Activated naive CD8-positive, alpha-beta T cell treated with anti-CD3 and anti-CD28 coated beads, Interleukin-2, amount 10 ng/mL, durations not matched to agents 7 days and 5 days (primary cell): ENCODE data around the gene ADGRD1. TPM values are rescaled to one million over a fixed set of nuclear protein-coding genes. Genes with fewer than 3 reads are reported as not detected.

Experiments
- ATAC-seq: fragments of 150-1000 bp; cut with Tn5 transposase; one replicate; pipeline ENCODE4 v1.10.0; 2021; ENCODE audit warnings: low read depth, moderate library complexity
- POLR2A ChIA-PET: fragments of 350-600 bp; sonication (Branson Sonifier 250); formaldehyde crosslinking; loops from one replicate; lab custom pipeline; 2021; ENCODE audit warnings: antibody characterized with exemption; lab: Charles Lee
- DNase-seq: peaks from one replicate; pipeline ENCODE4 v3.0.0; 2021
- H3K27ac Mint-ChIP-seq: one replicate; pipeline ENCODE4 v1.8.0; 2022; ENCODE audit warnings: mild to moderate bottlenecking, mixed read lengths
- H3K27me3 Mint-ChIP-seq: one replicate; pipeline ENCODE4 v1.8.0; 2022; ENCODE audit warnings: mild to moderate bottlenecking, moderate library complexity, mixed read lengths
- H3K36me3 Mint-ChIP-seq: one replicate; pipeline ENCODE4 v1.8.0; 2021; ENCODE audit warnings: mild to moderate bottlenecking, mixed read lengths
- H3K4me1 Mint-ChIP-seq: one replicate; pipeline ENCODE4 v1.8.0; 2021; ENCODE audit warnings: mixed read lengths
- H3K4me3 Mint-ChIP-seq: one replicate; pipeline ENCODE4 v1.8.0; 2022; ENCODE audit warnings: mild to moderate bottlenecking, moderate library complexity, mixed read lengths
- H3K9me3 Mint-ChIP-seq: one replicate; pipeline ENCODE4 v1.8.0; 2021; ENCODE audit warnings: mixed read lengths
- total RNA-seq, 2 experiments: library from RNA; stranded (reverse); gene quantifications; one replicate each; pipeline ENCODE4 v1.2.3, GENCODE V29; 2021

ADGRD1 gene
- total RNA-seq, 2 experiments from 2014 or later, result not detected

DNA sequence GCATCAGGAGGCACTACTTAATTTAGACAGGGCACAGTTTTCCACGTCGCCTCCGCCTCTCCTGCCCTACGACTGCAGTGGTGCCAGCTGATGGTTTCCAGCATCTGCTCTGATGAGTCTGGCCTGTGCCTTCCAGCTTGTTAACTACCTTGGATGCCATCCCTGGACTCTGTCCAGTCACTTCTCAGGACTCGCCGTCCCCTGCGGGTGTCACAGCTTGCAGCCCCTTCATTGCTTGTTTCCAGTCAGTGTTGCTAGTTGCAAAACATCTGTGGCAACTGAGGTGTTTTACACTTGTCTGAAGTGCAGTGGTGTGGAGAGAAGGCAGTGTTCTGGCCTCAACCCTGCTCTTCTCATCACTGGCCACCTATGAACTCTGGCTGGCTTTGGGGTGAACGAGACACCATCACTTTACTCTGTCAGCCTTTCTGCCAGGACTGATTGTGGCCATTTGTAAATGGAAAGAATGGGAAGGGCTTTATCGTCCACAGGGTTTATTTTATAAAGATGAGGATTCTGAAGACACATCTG is 8.3 kb downstream of the ADGRD1 start:
- DNase-seq (no peak), ATAC-seq (no peak)
- H3K4me1 Mint-ChIP-seq, result no peaks in the 10 kb centered on the region
- H3K36me3 Mint-ChIP-seq, result no peaks in the 10 kb centered on the region
- POLR2A ChIA-PET, result no interaction called here
- peaks cover 15% of the 10 kb centered on the region for H3K27me3 Mint-ChIP-seq
- H3K4me3 Mint-ChIP-seq, result no peak overlapping the region
- no peak overlapping the region for H3K27ac Mint-ChIP-seq
- H3K9me3 Mint-ChIP-seq, result no peaks in the 10 kb centered on the region

- Mint-ChIP-seq H3K27me3 (peaks cover 15% of the 10 kb centered on the region), H3K27ac (no peak overlapping the region), H3K4me1 (no peaks in the 10 kb centered on the region), H3K4me3 (no peak overlapping the region), H3K36me3 (no peaks in the 10 kb centered on the region), H3K9me3 (no peaks in the 10 kb centered on the region)
- ATAC-seq (no peak), DNase-seq (no peak)
- POLR2A ChIA-PET, result no interaction called here
These were observed 11.5 kb downstream of the ADGRD1 start for GRCh38 chr12:130965214-130965613.

DNA sequence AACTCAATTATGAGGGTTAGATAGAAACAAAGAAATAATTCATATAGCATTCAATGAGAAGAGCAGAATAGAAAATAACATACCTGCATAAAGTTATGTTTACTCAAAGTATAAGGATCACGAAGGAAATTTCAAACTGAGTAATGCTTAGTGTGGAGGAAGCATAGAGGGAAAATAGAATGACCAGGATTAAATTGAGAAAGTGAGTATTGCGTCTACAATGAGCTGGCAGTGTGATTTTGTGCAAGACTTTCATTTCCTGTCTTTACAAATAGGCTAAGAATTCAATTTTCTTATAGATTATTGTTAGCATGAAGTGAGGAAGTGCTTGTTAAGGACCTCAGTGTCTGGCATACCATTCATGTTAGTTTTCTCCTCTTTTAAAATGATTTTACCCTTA is 12.0 kb downstream of the ADGRD1 start:
- POLR2A ChIA-PET, result no interaction called here
- DNase-seq, result no peak
- no peak overlapping the region for H3K27ac Mint-ChIP-seq
- no peak overlapping the region for H3K4me3 Mint-ChIP-seq
- H3K36me3 Mint-ChIP-seq, result no peaks in the 10 kb centered on the region
- no peaks in the 10 kb centered on the region for H3K9me3 Mint-ChIP-seq
- no peak for ATAC-seq
- H3K27me3 Mint-ChIP-seq, result peaks cover 14% of the 10 kb centered on the region
- no peaks in the 10 kb centered on the region for H3K4me1 Mint-ChIP-seq

GRCh38 chr12:130966443-130967030 is 12.8 kb downstream of the ADGRD1 start:
- no peak for DNase-seq
- H3K27ac Mint-ChIP-seq, result no peak overlapping the region
- POLR2A ChIA-PET, result no interaction called here
- no peaks in the 10 kb centered on the region for H3K9me3 Mint-ChIP-seq
- no peaks in the 10 kb centered on the region for H3K36me3 Mint-ChIP-seq
- no peak for ATAC-seq
- H3K4me1 Mint-ChIP-seq, result no peaks in the 10 kb centered on the region
- H3K27me3 Mint-ChIP-seq, result peaks cover 13% of the 10 kb centered on the region
- H3K4me3 Mint-ChIP-seq, result no peak overlapping the region

DNA sequence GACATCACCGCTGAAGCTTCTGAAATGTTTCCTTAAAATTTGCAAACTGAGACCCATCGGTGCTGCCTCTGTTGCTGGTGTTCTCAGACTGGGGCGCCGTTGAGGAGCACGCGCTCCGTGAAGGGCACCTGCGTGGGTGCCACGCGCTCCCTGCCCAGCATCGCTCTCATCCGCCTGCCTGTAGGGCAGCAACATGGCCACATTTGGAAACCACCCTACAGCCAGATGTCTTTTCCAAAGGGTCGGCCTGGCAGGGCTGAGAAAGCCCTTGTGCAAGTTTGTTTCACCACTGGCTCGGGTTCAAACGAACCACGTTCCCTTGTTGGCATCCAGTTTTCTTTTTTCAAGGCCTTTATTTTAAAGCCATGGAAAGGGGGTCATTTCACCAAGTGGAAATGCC is 13.9 kb downstream of the ADGRD1 start:
- peaks cover 10% of the 10 kb centered on the region for H3K27me3 Mint-ChIP-seq
- no peak overlapping the region for H3K4me3 Mint-ChIP-seq
- ATAC-seq (no peak), DNase-seq (no peak)
- H3K9me3 Mint-ChIP-seq, result no peaks in the 10 kb centered on the region
- POLR2A ChIA-PET, result no interaction called here
- H3K36me3 Mint-ChIP-seq, result no peaks in the 10 kb centered on the region
- H3K27ac Mint-ChIP-seq, result no peak overlapping the region
- no peaks in the 10 kb centered on the region for H3K4me1 Mint-ChIP-seq

DNA sequence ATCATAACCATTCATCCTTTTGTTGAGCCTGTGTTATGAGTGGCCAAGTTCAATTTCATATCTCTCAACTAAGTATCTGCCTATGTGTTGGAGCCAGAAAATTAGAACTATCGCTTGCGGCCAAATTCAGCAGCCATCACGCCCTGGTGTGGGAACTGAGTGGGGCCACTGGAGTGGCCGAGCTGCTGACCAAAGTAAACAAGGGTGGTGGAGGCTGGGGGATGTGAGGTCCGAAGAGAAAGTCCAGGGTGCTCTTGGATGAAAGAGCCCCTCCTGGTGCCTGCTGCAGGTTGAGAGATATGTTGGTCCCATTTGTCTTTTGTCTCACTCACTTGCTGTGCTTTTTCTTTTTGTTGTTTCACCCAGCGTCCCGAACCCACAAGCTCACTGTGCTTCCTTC is 14.9 kb downstream of the ADGRD1 start:
- H3K9me3 Mint-ChIP-seq, result no peaks in the 10 kb centered on the region
- peaks cover 10% of the 10 kb centered on the region for H3K27me3 Mint-ChIP-seq
- no peak overlapping the region for H3K27ac Mint-ChIP-seq
- H3K36me3 Mint-ChIP-seq, result no peaks in the 10 kb centered on the region
- POLR2A ChIA-PET, result no interaction called here
- H3K4me3 Mint-ChIP-seq, result no peak overlapping the region
- no peak for DNase-seq
- H3K4me1 Mint-ChIP-seq, result no peaks in the 10 kb centered on the region
- ATAC-seq, result no peak

DNA sequence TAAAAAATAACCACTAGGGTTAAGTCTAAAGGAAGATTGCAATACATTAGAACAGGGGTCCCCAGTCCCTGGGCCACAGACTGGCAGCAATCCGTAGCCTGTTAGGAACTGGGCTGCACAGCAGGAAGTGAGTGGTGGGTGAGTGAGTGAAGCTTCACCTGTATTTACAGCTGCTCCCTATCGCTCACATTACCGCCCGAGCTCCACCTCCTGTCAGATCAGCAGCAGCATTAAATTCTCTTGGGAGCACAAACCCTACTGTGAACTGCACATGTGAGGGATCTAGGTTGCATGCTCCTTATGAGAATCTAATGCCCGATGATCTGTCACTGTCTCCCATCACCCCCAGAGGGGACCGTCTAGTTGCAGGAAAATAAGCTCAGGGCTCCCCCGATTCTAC is 15.5 kb downstream of the ADGRD1 start:
- no peak overlapping the region for H3K27ac Mint-ChIP-seq
- ATAC-seq (no peak), DNase-seq (no peak)
- H3K4me3 Mint-ChIP-seq, result no peak overlapping the region
- no peaks in the 10 kb centered on the region for H3K4me1 Mint-ChIP-seq
- H3K9me3 Mint-ChIP-seq, result no peaks in the 10 kb centered on the region
- peaks cover 10% of the 10 kb centered on the region for H3K27me3 Mint-ChIP-seq
- H3K36me3 Mint-ChIP-seq, result no peaks in the 10 kb centered on the region
- POLR2A ChIA-PET, result no interaction called here

DNA sequence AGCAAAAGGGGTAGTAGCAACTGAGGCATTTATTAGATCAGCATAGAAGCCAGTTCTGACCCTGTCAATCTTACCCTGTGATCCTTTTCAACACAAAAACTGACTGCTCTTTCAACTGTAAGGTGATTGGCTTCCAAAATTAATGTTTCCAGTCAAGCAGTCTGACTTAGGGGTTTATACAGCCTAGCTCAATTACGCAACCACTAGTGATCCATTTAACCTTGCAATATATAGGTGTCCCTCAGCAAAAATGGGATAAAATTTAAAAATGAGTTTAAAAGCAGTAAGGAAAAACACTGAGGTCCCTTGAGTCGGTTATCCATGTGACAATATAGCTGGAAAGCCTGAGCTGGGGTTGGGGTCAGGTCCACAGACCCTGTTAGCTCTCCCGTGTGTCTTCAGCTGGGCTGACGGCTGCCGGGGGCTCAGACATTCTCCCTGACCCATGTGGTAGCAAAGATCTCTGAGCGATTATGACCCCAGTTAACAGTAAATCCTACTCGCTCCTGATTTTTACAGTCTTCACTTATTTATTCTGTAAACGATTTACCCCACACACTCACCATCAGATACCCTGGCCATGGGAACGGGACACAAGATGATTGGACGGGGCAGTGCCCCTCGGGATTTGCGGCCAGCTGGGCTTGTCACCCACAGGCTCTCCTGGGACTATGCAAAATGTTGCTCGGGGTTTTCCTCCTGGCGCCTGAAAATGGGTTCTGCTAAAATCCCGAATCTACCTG is 16.6 kb downstream of the ADGRD1 start:
- no peak overlapping the region for H3K4me3 Mint-ChIP-seq
- H3K4me1 Mint-ChIP-seq, result no peaks in the 10 kb centered on the region
- H3K27ac Mint-ChIP-seq, result no peak overlapping the region
- no peaks in the 10 kb centered on the region for H3K36me3 Mint-ChIP-seq
- DNase-seq (no peak), ATAC-seq (no peak)
- no peaks in the 10 kb centered on the region for H3K9me3 Mint-ChIP-seq
- POLR2A ChIA-PET, result no interaction called here
- peaks cover 6% of the 10 kb centered on the region for H3K27me3 Mint-ChIP-seq

GRCh38 chr12:130970908-130971233 is 17.2 kb downstream of the ADGRD1 start:
- no peaks in the 10 kb centered on the region for H3K9me3 Mint-ChIP-seq

GRCh38 chr12:130971925-130972585 is 18.3 kb downstream of the ADGRD1 start:
- POLR2A ChIA-PET, result no interaction called here
- no peaks in the 10 kb centered on the region for H3K36me3 Mint-ChIP-seq
- H3K4me1 Mint-ChIP-seq, result peaks cover 1% of the 10 kb centered on the region
- ATAC-seq (no peak), DNase-seq (no peak)
- no peaks in the 10 kb centered on the region for H3K9me3 Mint-ChIP-seq
- H3K27ac Mint-ChIP-seq, result no peak overlapping the region
- peaks cover 3% of the 10 kb centered on the region for H3K27me3 Mint-ChIP-seq
- no peak overlapping the region for H3K4me3 Mint-ChIP-seq

More at GRCh38 chr12:130970908-130971233, 17.2 kb downstream of the ADGRD1 start:
- Mint-ChIP-seq H3K36me3 (no peaks in the 10 kb centered on the region), H3K27ac (no peak overlapping the region), H3K27me3 (peaks cover 2% of the 10 kb centered on the region), H3K4me3 (no peak overlapping the region), H3K4me1 (no peaks in the 10 kb centered on the region)
- POLR2A ChIA-PET, result no interaction called here
- no peak for ATAC-seq
- DNase-seq, result no peak

DNA sequence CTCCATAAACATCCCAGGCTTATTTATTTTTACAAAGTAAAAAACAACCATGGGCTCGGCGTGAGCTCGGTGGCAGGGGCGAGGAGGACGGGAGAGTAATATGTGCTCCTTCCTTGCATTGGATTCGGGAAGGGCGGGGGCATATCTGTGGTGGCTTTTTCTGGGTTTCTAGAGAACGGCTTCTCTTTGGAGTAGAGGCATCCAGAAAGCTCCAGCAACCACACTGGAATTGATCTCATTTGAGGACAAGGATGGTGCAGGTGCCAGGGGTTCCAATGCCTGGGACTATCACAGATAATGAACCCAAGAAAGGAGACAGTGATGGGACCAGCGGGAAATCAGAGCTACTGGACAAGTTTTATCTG is 18.9 kb downstream of the ADGRD1 start:
- Mint-ChIP-seq H3K9me3 (no peaks in the 10 kb centered on the region), H3K27ac (no peak overlapping the region), H3K36me3 (no peaks in the 10 kb centered on the region), H3K27me3 (peaks cover 3% of the 10 kb centered on the region), H3K4me1 (peaks cover 1% of the 10 kb centered on the region), H3K4me3 (no peak overlapping the region)
- DNase-seq (no peak), ATAC-seq (no peak)
- POLR2A ChIA-PET, result no interaction called here

GRCh38 chr12:130973109-130973508 is 19.4 kb downstream of the ADGRD1 start:
- Mint-ChIP-seq H3K36me3 (no peaks in the 10 kb centered on the region), H3K9me3 (no peaks in the 10 kb centered on the region), H3K27me3 (peaks cover 3% of the 10 kb centered on the region), H3K27ac (no peak overlapping the region), H3K4me3 (no peak overlapping the region), H3K4me1 (peaks cover 1% of the 10 kb centered on the region)
- DNase-seq (no peak), ATAC-seq (no peak)
- POLR2A ChIA-PET, result no interaction called here

GRCh38 chr12:130973906-130974305 is 20.2 kb downstream of the ADGRD1 start:
- POLR2A ChIA-PET, result no interaction called here
- Mint-ChIP-seq H3K4me3 (no peak overlapping the region), H3K36me3 (no peaks in the 10 kb centered on the region), H3K4me1 (peaks cover 1% of the 10 kb centered on the region), H3K27me3 (peaks cover 3% of the 10 kb centered on the region), H3K27ac (no peak overlapping the region), H3K9me3 (no peaks in the 10 kb centered on the region)
- no peak for ATAC-seq
- DNase-seq, result no peak

- no peaks in the 10 kb centered on the region for H3K9me3 Mint-ChIP-seq
- H3K27ac Mint-ChIP-seq, result no peak overlapping the region
- ATAC-seq (no peak), DNase-seq (no peak)
- no peaks in the 10 kb centered on the region for H3K36me3 Mint-ChIP-seq
- peaks cover 3% of the 10 kb centered on the region for H3K27me3 Mint-ChIP-seq
- POLR2A ChIA-PET, result no interaction called here
- peaks cover 1% of the 10 kb centered on the region for H3K4me1 Mint-ChIP-seq
- no peak overlapping the region for H3K4me3 Mint-ChIP-seq
These were observed 21.4 kb downstream of the ADGRD1 start for GRCh38 chr12:130975116-130975515.
